ENCODE measurements around the gene HEATR9. TPM values are rescaled to one million over a fixed set of nuclear protein-coding genes. Genes with fewer than 3 reads are reported as not detected.

Gene HEATR9
- total and polyA plus RNA-seq, 7 experiments from 2014 or later, result 0.09 to 1.9 (median 0.22) TPM; not detected in 4

- Histone ChIP-seq H3K36me3 (ENCODE audit: control insufficient read depth in 2 of 3, insufficient read depth in 3 of 3, low read length in 3 of 3) (peaks cover 37 to 87% (median 38%) of the 10 kb centered on the region in 3 experiments), H3K27ac (ENCODE audit: low read depth, low read length) (no peak overlapping the region), H3K4me3 (ENCODE audit: low read length) (no peak overlapping the region), H3K9me3 (ENCODE audit: control insufficient read depth in 2 of 3, low read length in 3 of 3) (no peaks in the 10 kb centered on the region), H3K4me1 (ENCODE audit: control insufficient read depth in 2 of 2, insufficient read depth in 2 of 2, low read length in 2 of 2) (no peaks in the 10 kb centered on the region), H3K27me3 (ENCODE audit: control insufficient read depth in 2 of 2, insufficient read depth in 2 of 2, low read length in 2 of 2) (no peaks in the 10 kb centered on the region)
- H3K27ac Mint-ChIP-seq, result no peak overlapping the region
- ATAC-seq (no peak), DNase-seq (no peak)
- no peaks in the 10 kb centered on the region for H3K9me3 Mint-ChIP-seq
- ChIA-PET POLR2A (no interaction called here), CTCF (no interaction called here)
- peaks cover 9 to 43% (median 34%) of the 10 kb centered on the region in 5 donors for H3K36me3 Mint-ChIP-seq
- intact Hi-C loops (cut with micrococcal nuclease), result no loop called here
- peaks cover 0 to 6% (median 0%) of the 10 kb centered on the region in 7 donors for H3K4me1 Mint-ChIP-seq
- H3K27me3 Mint-ChIP-seq, result no peaks in the 10 kb centered on the region
- H3K4me3 Mint-ChIP-seq, result no peak overlapping the region
Observed at GRCh38 chr17:35841505-35841904, 27.2 kb downstream of the HEATR9 start.

- Histone ChIP-seq H3K4me1 (ENCODE audit: control insufficient read depth in 2 of 2, insufficient read depth in 2 of 2, low read length in 2 of 2) (no peaks in the 10 kb centered on the region), H3K4me3 (ENCODE audit: low read length) (no peak overlapping the region), H3K27me3 (ENCODE audit: control insufficient read depth in 2 of 2, insufficient read depth in 2 of 2, low read length in 2 of 2) (no peaks in the 10 kb centered on the region), H3K36me3 (ENCODE audit: control insufficient read depth in 2 of 3, insufficient read depth in 3 of 3, low read length in 3 of 3) (peaks cover 37 to 87% (median 37%) of the 10 kb centered on the region in 3 experiments), H3K9me3 (ENCODE audit: control insufficient read depth in 2 of 3, low read length in 3 of 3) (no peaks in the 10 kb centered on the region), H3K27ac (ENCODE audit: low read depth, low read length) (no peak overlapping the region)
- H3K27ac Mint-ChIP-seq, result no peak overlapping the region
- ChIA-PET CTCF (interaction anchor here (0.6 kb wide), 1 partner anchor 8 kb away, joined by 8 read pairs; no protein-coding TSS in a partner anchor), POLR2A (no interaction called here)
- H3K36me3 Mint-ChIP-seq, result peaks cover 9 to 47% (median 37%) of the 10 kb centered on the region in 5 donors
- no peaks in the 10 kb centered on the region for H3K27me3 Mint-ChIP-seq
- peaks cover 0 to 6% (median 0%) of the 10 kb centered on the region in 7 donors for H3K4me1 Mint-ChIP-seq
- intact Hi-C loops (cut with micrococcal nuclease), result no loop called here
- ATAC-seq (no peak), DNase-seq (no peak)
- H3K4me3 Mint-ChIP-seq, result no peak overlapping the region
- H3K9me3 Mint-ChIP-seq, result no peaks in the 10 kb centered on the region
Observed at GRCh38 chr17:35841101-35841500, 27.6 kb downstream of the HEATR9 start.

DNA sequence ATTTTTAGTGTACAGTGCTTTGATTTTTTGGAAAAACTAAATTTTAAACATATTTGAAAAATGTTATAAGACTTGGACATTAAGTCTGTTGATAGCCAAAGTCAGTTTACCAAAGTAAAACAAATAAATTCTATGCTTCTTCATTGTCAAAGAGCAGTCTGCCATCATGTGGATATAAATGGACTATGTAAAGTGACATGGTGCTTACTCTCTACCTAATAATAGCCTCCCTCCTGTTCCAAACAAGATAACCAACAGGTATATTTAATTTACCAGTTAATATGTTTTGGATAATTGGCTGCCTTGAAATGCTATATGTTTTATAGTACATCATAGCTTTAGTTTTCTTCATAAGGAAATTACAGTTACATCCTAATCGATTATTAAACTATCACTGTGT, 43.5 kb downstream of the HEATR9 start:
- CTCF ChIA-PET, result no interaction called here
- intact Hi-C loops (cut with micrococcal nuclease), result no loop called here
- ATAC-seq, result no peak
- Mint-ChIP-seq H3K36me3 (peaks cover 7 to 44% (median 31%) of the 10 kb centered on the region in 5 donors), H3K4me3 (no peak overlapping the region), H3K27me3 (no peaks in the 10 kb centered on the region), H3K9me3 (no peaks in the 10 kb centered on the region), H3K27ac (peak overlapping the region in 3 of 9 donors; percentile 13 to 72 (median 19)), H3K4me1 (peaks cover 0 to 19% (median 9%) of the 10 kb centered on the region in 7 donors)
- peaks cover 6 to 74% (median 33%) of the 10 kb centered on the region in 3 experiments for H3K36me3 ChIP-seq (ENCODE audit: control insufficient read depth in 2 of 3, insufficient read depth in 3 of 3, low read length in 3 of 3)
- no peak overlapping the region for H3K27ac ChIP-seq (ENCODE audit: low read depth, low read length)
- POLR2A ChIA-PET, result interaction anchor here (1.3 kb wide), 1 partner anchor 16 kb away, joined by 3 read pairs; the partner anchor contains the start of gene TAF15
- H3K4me1 ChIP-seq (ENCODE audit: control insufficient read depth in 2 of 2, insufficient read depth in 2 of 2, low read length in 2 of 2), result no peaks in the 10 kb centered on the region
- H3K27me3 ChIP-seq (ENCODE audit: control insufficient read depth in 2 of 2, insufficient read depth in 2 of 2, low read length in 2 of 2), result no peaks in the 10 kb centered on the region
- no peaks in the 10 kb centered on the region for H3K9me3 ChIP-seq (ENCODE audit: control insufficient read depth in 2 of 3, low read length in 3 of 3)
- H3K4me3 ChIP-seq (ENCODE audit: low read length), result no peak overlapping the region
- no peak for DNase-seq

DNA sequence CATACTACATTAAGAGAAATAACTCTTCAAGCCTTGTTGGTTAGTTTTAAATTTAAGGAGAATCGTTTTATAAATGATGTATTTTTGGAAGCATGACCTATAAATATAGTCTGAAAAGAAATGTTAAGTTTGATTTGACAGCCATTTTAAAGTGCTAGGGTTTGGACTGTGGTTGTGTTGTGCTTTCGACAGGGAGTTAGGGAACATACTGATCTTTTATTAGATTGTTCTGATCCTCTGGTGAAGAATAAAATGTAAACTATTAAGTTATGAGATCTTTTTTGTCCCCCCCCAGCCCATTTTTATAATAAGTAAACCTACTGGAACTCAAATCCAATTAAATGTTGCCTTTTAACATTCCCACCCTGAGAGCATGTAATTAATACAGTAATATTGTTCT, 47.4 kb downstream of the HEATR9 start:
- Histone ChIP-seq H3K27me3 (ENCODE audit: control insufficient read depth in 2 of 2, insufficient read depth in 2 of 2, low read length in 2 of 2) (no peaks in the 10 kb centered on the region), H3K4me3 (ENCODE audit: low read length) (no peak overlapping the region), H3K27ac (ENCODE audit: low read depth, low read length) (no peak overlapping the region), H3K9me3 (ENCODE audit: control insufficient read depth in 2 of 3, low read length in 3 of 3) (no peaks in the 10 kb centered on the region), H3K36me3 (ENCODE audit: control insufficient read depth in 2 of 3, insufficient read depth in 3 of 3, low read length in 3 of 3) (peaks cover 15 to 76% (median 33%) of the 10 kb centered on the region in 3 experiments), H3K4me1 (ENCODE audit: control insufficient read depth in 2 of 2, insufficient read depth in 2 of 2, low read length in 2 of 2) (peaks cover 0 to 8% of the 10 kb centered on the region in 2 donors)
- H3K27me3 Mint-ChIP-seq, result no peaks in the 10 kb centered on the region
- no peak for ATAC-seq
- no peaks in the 10 kb centered on the region for H3K9me3 Mint-ChIP-seq
- H3K36me3 Mint-ChIP-seq, result peaks cover 7 to 47% (median 31%) of the 10 kb centered on the region in 5 donors
- DNase-seq, result no peak
- intact Hi-C loops (cut with micrococcal nuclease), result no loop called here
- no peak overlapping the region for H3K4me3 Mint-ChIP-seq
- ChIA-PET CTCF (interaction anchor here (1.1 to 2.8 kb wide), 2 partner anchors 13 to 57 kb away, joined by 4 to 17 read pairs; no protein-coding TSS in a partner anchor), POLR2A (no interaction called here)
- H3K27ac Mint-ChIP-seq, result no peak overlapping the region
- H3K4me1 Mint-ChIP-seq, result peaks cover 12 to 41% (median 29%) of the 10 kb centered on the region in 7 donors

- Mint-ChIP-seq H3K27ac (peak overlapping the region in 3 of 9 donors; percentile 17 to 62 (median 25)), H3K4me3 (no peak overlapping the region), H3K9me3 (no peaks in the 10 kb centered on the region), H3K36me3 (peaks cover 7 to 40% (median 20%) of the 10 kb centered on the region in 5 donors), H3K4me1 (peaks cover 27 to 57% (median 48%) of the 10 kb centered on the region in 7 donors), H3K27me3 (no peaks in the 10 kb centered on the region)
- H3K27me3 ChIP-seq (ENCODE audit: control insufficient read depth in 2 of 2, insufficient read depth in 2 of 2, low read length in 2 of 2), result no peaks in the 10 kb centered on the region
- DNase-seq (no peak), ATAC-seq (no peak)
- CTCF ChIA-PET, result interaction anchor here (0.7 to 2.8 kb wide), 3 partner anchors 38 to 206 kb away, joined by 3 to 17 read pairs (median 3); no protein-coding TSS in a partner anchor
- H3K9me3 ChIP-seq (ENCODE audit: control insufficient read depth in 2 of 3, low read length in 3 of 3), result no peaks in the 10 kb centered on the region
- H3K4me3 ChIP-seq (ENCODE audit: low read length), result no peak overlapping the region
- intact Hi-C loops (cut with micrococcal nuclease), result loop anchor here in 1 of 2 donors (1.0 kb wide), 1 partner anchor 10 kb away; the partner anchor contains the start of gene TAF15
- peaks cover 15 to 60% (median 28%) of the 10 kb centered on the region in 3 experiments for H3K36me3 ChIP-seq (ENCODE audit: control insufficient read depth in 2 of 3, insufficient read depth in 3 of 3, low read length in 3 of 3)
- no peak overlapping the region for H3K27ac ChIP-seq (ENCODE audit: low read depth, low read length)
- POLR2A ChIA-PET, result interaction anchor here (2.0 kb wide), 1 partner anchor 10 kb away, joined by 13 read pairs; the partner anchor contains the start of gene TAF15
- peaks cover 3 to 16% of the 10 kb centered on the region in 2 donors for H3K4me1 ChIP-seq (ENCODE audit: control insufficient read depth in 2 of 2, insufficient read depth in 2 of 2, low read length in 2 of 2)
Observed at GRCh38 chr17:35819455-35819854, 49.2 kb downstream of the HEATR9 start.

DNA sequence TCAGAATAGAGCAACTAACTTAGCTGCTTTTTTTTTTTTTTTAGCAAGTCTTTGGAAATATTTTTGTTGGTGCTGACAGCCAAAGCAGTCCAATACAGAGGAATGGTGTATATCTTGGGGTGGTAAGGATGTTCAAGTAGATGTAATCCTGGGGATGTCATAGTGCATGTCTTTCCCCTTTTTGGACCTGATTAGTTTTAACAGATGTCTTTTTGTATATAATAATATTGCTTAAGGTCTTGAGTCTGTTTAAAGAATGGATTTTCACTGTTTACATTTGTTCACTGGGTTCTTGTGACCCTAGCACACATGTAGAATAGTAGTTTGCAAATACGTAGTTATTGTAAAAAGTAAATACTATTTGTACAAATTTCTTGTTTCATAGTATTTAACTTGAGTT, 51.5 kb downstream of the HEATR9 start:
- peaks cover 35 to 73% (median 57%) of the 10 kb centered on the region in 7 donors for H3K4me1 Mint-ChIP-seq
- H3K4me3 ChIP-seq (ENCODE audit: low read length), result no peak overlapping the region
- CTCF ChIA-PET, result interaction anchor here (0.8 to 2.0 kb wide), 2 partner anchors 9 to 12 kb away, joined by 3 to 5 read pairs; no protein-coding TSS in a partner anchor
- H3K9me3 ChIP-seq (ENCODE audit: control insufficient read depth in 2 of 3, low read length in 3 of 3), result no peaks in the 10 kb centered on the region
- H3K36me3 ChIP-seq (ENCODE audit: control insufficient read depth in 2 of 3, insufficient read depth in 3 of 3, low read length in 3 of 3), result peaks cover 8 to 38% (median 9%) of the 10 kb centered on the region in 3 experiments
- peaks cover 10 to 21% of the 10 kb centered on the region in 2 donors for H3K4me1 ChIP-seq (ENCODE audit: control insufficient read depth in 2 of 2, insufficient read depth in 2 of 2, low read length in 2 of 2)
- no peaks in the 10 kb centered on the region for H3K9me3 Mint-ChIP-seq
- H3K27me3 Mint-ChIP-seq, result no peaks in the 10 kb centered on the region
- H3K27me3 ChIP-seq (ENCODE audit: control insufficient read depth in 2 of 2, insufficient read depth in 2 of 2, low read length in 2 of 2), result no peaks in the 10 kb centered on the region
- DNase-seq (no peak), ATAC-seq (no peak)
- H3K4me3 Mint-ChIP-seq, result peak overlapping the region in 1 of 10 donors; percentile 14
- intact Hi-C loops (cut with micrococcal nuclease), result no loop called here
- H3K27ac Mint-ChIP-seq, result peak overlapping the region in 1 of 9 donors; percentile 6
- POLR2A ChIA-PET, result interaction anchor here (0.6 to 1.2 kb wide), 4 partner anchors 8 to 242 kb away, joined by 3 to 5 read pairs (median 4); partner anchors contain the start of gene TAF15
- H3K36me3 Mint-ChIP-seq, result peaks cover 0 to 26% (median 8%) of the 10 kb centered on the region in 5 donors
- peak overlapping the region; percentile 37 for H3K27ac ChIP-seq (ENCODE audit: low read depth, low read length)

All from naive thymus-derived CD4-positive, alpha-beta T cell (primary cell).